Measurements from ENCODE around the gene SOX5. TPM values are rescaled to one million over a fixed set of nuclear protein-coding genes. Genes with fewer than 3 reads are reported as not detected.

Gene SOX5
- total RNA-seq, 3 donors from 2014 or later (not counting 1 experiment from before 2014, with no cell fraction given), result 0.80 to 0.95 TPM; not detected in 1

DNA sequence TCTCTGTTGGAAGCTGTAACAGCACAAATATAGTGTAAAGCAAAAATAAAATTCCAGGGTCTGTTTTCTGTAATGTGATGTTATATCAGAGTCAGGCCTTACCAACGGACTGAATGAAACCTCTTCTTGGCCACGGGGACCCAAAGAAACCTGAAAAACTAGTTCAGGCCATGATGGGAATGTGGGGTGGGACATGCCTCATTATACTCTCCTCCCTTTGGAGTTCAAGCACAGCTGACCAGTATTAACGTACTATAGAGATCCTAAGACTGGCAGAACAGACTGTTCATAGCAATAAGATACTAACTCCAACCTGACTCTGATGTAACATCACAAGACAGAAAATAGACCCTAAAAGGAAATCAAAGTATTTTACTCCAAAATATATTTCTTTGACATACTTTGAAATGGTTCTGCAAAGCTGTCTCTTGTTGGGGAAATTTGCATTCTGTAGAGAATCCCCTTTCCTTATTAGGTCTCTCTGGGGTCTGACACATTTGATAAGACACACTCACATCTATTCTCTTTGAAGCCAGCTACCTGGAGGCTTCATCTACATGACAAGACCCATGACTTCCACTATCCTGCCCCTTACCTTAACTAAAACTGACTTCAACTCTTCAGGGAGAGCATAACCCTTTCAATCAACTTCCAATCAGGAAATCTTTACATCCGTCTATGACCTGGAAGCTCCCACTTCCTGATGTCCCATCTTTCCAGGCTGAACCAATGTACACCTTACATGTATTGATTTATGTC is 444.6 kb downstream of the SOX5 start:
- ATAC-seq (no peak), DNase-seq (no peak)
- Histone ChIP-seq H3K9me3 (ENCODE audit: control insufficient read depth, insufficient read depth, low read length) (no peaks in the 10 kb centered on the region), H3K4me3 (ENCODE audit: low read length) (no peak overlapping the region), H3K4me1 (ENCODE audit: control insufficient read depth, insufficient read depth, low read length) (no peaks in the 10 kb centered on the region), H3K27ac (ENCODE audit: low read length) (no peak overlapping the region), H3K27me3 (ENCODE audit: control insufficient read depth, insufficient read depth, low read length) (no peaks in the 10 kb centered on the region), H3K36me3 (ENCODE audit: control insufficient read depth, insufficient read depth, low read length) (no peaks in the 10 kb centered on the region)
- no peaks in the 10 kb centered on the region for H3K27me3 Mint-ChIP-seq (ENCODE audit: low read depth in 2 of 2)
- no peaks in the 10 kb centered on the region for H3K4me1 Mint-ChIP-seq
- 94% methylated on average over 4 of the region's 4 CpGs for WGBS (ENCODE audit: insufficient coverage)
- no peak overlapping the region for H3K27ac Mint-ChIP-seq
- H3K9me3 Mint-ChIP-seq, result peaks cover 11 to 24% of the 10 kb centered on the region in 2 donors
- intact Hi-C loops (cut with micrococcal nuclease), result no loop called here
- TF ChIP-seq, protein P1, sequence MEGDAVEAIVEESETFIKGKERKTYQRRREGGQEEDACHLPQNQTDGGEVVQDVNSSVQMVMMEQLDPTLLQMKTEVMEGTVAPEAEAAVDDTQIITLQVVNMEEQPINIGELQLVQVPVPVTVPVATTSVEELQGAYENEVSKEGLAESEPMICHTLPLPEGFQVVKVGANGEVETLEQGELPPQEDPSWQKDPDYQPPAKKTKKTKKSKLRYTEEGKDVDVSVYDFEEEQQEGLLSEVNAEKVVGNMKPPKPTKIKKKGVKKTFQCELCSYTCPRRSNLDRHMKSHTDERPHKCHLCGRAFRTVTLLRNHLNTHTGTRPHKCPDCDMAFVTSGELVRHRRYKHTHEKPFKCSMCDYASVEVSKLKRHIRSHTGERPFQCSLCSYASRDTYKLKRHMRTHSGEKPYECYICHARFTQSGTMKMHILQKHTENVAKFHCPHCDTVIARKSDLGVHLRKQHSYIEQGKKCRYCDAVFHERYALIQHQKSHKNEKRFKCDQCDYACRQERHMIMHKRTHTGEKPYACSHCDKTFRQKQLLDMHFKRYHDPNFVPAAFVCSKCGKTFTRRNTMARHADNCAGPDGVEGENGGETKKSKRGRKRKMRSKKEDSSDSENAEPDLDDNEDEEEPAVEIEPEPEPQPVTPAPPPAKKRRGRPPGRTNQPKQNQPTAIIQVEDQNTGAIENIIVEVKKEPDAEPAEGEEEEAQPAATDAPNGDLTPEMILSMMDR (IDR thresholded peaks at IDR 0.05), result no peak
- no peaks in the 10 kb centered on the region for H3K36me3 Mint-ChIP-seq
- no peak overlapping the region for H3K4me3 Mint-ChIP-seq

DNA sequence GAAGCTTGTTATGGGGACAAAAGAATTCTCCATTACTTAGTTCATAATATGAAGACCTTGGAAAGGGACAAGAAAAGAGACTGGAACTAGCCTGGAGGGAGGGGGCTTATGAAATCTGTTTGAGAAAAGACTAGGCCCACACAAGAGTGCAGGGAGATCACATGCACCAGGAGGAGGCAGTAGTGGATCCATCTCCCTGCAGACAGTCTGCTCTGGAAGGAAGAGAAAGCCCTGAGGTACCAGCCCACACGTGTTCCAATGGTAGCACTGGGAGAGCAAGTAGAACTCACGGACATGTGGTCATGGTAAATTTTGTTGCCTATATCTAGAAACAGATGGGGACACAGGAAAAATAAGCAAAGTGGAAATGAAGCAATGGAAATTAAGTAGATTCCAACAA is 445.4 kb downstream of the SOX5 start:
- 70% methylated on average over 2 of the region's 2 CpGs for WGBS (ENCODE audit: insufficient coverage)
- Histone ChIP-seq H3K9me3 (ENCODE audit: control insufficient read depth, insufficient read depth, low read length) (no peaks in the 10 kb centered on the region), H3K36me3 (ENCODE audit: control insufficient read depth, insufficient read depth, low read length) (no peaks in the 10 kb centered on the region), H3K27ac (ENCODE audit: low read length) (no peak overlapping the region), H3K4me3 (ENCODE audit: low read length) (no peak overlapping the region), H3K27me3 (ENCODE audit: control insufficient read depth, insufficient read depth, low read length) (no peaks in the 10 kb centered on the region), H3K4me1 (ENCODE audit: control insufficient read depth, insufficient read depth, low read length) (no peaks in the 10 kb centered on the region)
- Mint-ChIP-seq H3K4me1 (no peaks in the 10 kb centered on the region), H3K27me3 (ENCODE audit: low read depth in 2 of 2) (no peaks in the 10 kb centered on the region), H3K36me3 (no peaks in the 10 kb centered on the region), H3K4me3 (no peak overlapping the region), H3K9me3 (peaks cover 11 to 21% of the 10 kb centered on the region in 2 donors), H3K27ac (no peak overlapping the region)
- DNase-seq (no peak), ATAC-seq (no peak)
- intact Hi-C loops (cut with micrococcal nuclease), result no loop called here
- TF ChIP-seq, protein P1 (IDR thresholded peaks at IDR 0.05), result no peak

DNA sequence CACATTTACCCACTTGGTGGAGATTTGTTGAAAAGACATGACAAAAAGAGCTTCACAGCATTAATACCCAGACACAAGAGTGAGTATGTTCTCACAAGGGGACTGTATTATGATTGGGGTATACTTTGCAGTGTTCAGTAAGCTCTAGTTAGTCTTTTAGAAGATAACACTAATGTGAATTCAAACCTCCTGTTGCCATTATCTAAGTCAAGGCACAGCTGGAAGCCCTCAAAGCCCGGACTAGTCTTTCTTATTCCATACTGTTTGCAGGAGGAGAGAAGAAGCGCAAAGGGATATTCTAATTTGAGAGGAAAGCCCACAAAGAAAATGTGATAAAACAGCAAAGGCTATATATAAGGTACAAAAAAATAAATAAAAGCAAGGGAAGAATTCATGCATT is 445.9 kb downstream of the SOX5 start:
- Histone ChIP-seq H3K36me3 (ENCODE audit: control insufficient read depth, insufficient read depth, low read length) (no peaks in the 10 kb centered on the region), H3K4me3 (ENCODE audit: low read length) (no peak overlapping the region), H3K27me3 (ENCODE audit: control insufficient read depth, insufficient read depth, low read length) (no peaks in the 10 kb centered on the region), H3K4me1 (ENCODE audit: control insufficient read depth, insufficient read depth, low read length) (no peaks in the 10 kb centered on the region), H3K9me3 (ENCODE audit: control insufficient read depth, insufficient read depth, low read length) (no peaks in the 10 kb centered on the region), H3K27ac (ENCODE audit: low read length) (no peak overlapping the region)
- TF ChIP-seq, protein P1 (IDR thresholded peaks at IDR 0.05), result no peak
- Mint-ChIP-seq H3K36me3 (no peaks in the 10 kb centered on the region), H3K27me3 (ENCODE audit: low read depth in 2 of 2) (no peaks in the 10 kb centered on the region), H3K9me3 (peaks cover 11 to 26% of the 10 kb centered on the region in 2 donors), H3K4me1 (no peaks in the 10 kb centered on the region), H3K4me3 (no peak overlapping the region), H3K27ac (no peak overlapping the region)
- DNase-seq (no peak), ATAC-seq (no peak)
- intact Hi-C loops (cut with micrococcal nuclease), result no loop called here
- WGBS (ENCODE audit: insufficient coverage), result 90% methylated on average over 2 of the region's 2 CpGs

DNA sequence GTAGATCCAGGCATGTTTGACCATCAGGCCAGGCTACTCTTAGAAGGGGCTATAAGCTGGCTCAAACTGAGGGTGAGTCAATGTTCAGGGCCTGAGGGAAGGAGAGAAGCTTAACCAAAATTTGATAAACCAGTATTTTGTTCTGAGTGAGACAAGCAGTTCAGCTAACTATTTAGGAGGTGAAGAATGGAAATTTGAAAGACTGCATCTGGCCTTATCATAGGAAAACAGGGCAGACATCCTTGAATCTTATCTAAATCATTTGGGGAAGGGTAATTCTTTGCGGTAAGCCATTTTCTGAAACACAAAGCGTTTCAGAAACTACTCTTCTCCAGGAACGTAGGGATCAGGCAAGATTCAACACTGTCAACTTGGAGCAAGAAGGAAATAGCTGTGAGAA is 447.2 kb downstream of the SOX5 start:
- whole genome bisulfite sequencing (ENCODE audit: insufficient coverage), result 50% methylated on average over 1 of the region's 3 CpGs
- intact Hi-C loops (cut with micrococcal nuclease), result no loop called here

More for the DNA sequence above, 447.2 kb downstream of the SOX5 start:
- Mint-ChIP-seq H3K4me1 (no peaks in the 10 kb centered on the region), H3K4me3 (no peak overlapping the region), H3K27me3 (ENCODE audit: low read depth in 2 of 2) (no peaks in the 10 kb centered on the region), H3K9me3 (peaks cover 11 to 27% of the 10 kb centered on the region in 2 donors), H3K27ac (no peak overlapping the region), H3K36me3 (no peaks in the 10 kb centered on the region)
- Histone ChIP-seq H3K4me1 (ENCODE audit: control insufficient read depth, insufficient read depth, low read length) (no peaks in the 10 kb centered on the region), H3K36me3 (ENCODE audit: control insufficient read depth, insufficient read depth, low read length) (no peaks in the 10 kb centered on the region), H3K27ac (ENCODE audit: low read length) (no peak overlapping the region), H3K27me3 (ENCODE audit: control insufficient read depth, insufficient read depth, low read length) (no peaks in the 10 kb centered on the region), H3K9me3 (ENCODE audit: control insufficient read depth, insufficient read depth, low read length) (no peaks in the 10 kb centered on the region), H3K4me3 (ENCODE audit: low read length) (no peak overlapping the region)
- ATAC-seq (no peak), DNase-seq (no peak)
- TF ChIP-seq, protein P1 (IDR thresholded peaks at IDR 0.05), result no peak

Measured in natural killer cell (primary cell).